Retina (tissue), 1 donor: ENCODE data around the gene HHAT.

Experiments used
- DNase-seq: peaks from one replicate; pipeline ENCODE4 v3.0.0-alpha.2; 2016

Gene HHAT

GRCh38 chr1:210328746-210329503 is at the start of gene HHAT:
TSS of gene HHAT (plus strand) at chr1:210328902. CDS start at chr1:210348976, 20,074 bp downstream.
- DNase-seq, result peak; percentile 93

DNA sequence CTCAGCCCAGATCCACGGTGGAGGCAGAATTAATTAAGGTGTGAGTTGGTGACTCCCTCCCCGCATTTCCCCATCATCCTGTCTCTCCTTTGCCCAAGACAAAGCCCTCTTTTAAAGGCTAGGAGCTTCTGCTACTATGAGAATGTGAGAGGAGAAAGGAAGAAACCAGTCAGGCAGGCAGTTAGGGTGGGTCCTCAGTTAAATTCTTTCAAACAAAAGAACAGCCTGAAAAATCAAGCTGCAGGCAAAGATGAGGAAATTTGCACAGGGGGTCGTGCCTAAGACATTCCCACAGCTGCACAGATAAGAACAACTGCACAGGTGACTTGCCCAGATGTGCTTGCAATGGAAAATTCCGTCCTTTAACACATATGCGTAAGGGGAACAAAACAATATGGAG is 48.5 kb upstream of the HHAT start:
- no peak for DNase-seq

- DNase-seq, result no peak
These were observed 40.6 kb upstream of the HHAT start for GRCh38 chr1:210288116-210288515.

- DNase-seq, result no peak
These were observed 39.5 kb upstream of the HHAT start for GRCh38 chr1:210289248-210289647.

DNA sequence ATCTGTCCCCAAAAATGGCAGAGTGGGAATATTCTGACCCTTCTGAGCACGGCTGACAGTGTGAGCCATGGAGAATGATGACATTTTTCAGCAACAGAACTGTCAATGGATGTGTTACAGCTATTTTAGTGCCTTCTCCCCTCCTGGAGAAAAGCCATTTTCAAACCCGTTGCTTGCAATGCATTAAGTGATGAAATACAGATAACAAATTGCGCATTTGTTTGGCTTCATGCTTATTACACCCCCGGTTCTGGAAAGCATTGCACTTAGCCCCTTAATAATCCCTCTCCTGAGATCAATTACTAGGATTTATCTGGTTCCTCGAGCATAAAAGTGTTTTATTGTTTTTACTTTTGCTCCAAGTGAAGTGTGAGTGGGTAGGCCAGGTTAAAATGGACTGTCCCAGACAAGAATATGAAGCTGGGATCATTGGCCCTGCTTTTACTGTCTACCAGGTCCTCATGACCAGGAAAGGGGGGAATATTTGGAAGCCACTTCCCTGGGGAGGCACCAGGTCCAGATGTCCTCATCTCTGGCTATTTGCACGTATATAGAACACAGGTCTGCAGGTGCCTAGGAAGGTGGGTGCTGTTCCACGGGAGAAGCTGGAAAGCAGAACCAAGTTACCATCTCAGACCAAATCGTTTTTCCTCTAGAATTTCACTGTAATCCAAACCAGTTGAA is 37.5 kb upstream of the HHAT start:
- DNase-seq, result no peak

DNA sequence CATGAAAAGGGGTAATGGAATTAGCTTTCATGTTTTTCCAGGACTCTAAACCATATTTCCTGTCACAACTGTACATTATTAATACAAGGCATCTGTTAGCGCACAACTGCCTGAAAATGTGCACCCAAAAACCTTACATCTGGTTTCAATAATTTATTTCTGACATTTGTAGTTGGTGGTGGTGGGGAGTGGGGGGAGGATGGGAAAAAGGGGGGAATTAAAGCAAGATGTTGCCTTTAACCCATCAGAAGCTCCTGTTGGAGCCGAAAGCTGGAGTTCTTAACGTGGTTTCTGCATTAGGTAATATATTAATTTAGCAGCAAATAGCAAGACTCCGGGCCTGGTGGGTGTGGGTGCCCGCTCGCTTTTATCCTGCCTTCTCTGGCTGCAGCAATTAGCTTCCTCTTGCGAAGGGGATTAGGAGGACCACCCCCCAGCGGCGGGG is 36.9 kb upstream of the HHAT start:
- no peak for DNase-seq

GRCh38 chr1:210292231-210292871 is 36.4 kb upstream of the HHAT start:
- DNase-seq, result peak; percentile 75

DNA sequence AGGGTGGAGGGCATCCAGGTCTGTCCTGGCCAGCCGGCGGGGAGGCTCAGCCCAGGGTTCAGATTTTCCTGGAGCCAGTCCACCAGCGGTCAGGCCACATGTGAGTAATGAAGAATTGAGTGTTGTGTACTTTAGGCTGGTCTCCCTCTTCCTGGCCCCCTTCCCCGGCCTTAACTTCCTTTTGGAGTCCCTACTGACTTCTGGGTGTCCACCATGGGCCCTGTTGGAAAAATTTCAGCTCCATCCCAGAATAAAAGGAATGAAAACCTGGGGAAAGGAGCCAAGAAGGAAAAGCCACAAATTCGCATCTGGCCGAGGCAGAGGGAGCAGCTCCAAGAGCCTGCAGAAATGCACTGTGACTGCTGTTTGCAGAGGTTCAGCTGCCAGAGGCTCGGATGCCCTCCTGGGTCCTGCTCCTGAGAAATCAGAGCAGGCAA is 35.5 kb upstream of the HHAT start:
- peak; percentile 19 for DNase-seq

DNA sequence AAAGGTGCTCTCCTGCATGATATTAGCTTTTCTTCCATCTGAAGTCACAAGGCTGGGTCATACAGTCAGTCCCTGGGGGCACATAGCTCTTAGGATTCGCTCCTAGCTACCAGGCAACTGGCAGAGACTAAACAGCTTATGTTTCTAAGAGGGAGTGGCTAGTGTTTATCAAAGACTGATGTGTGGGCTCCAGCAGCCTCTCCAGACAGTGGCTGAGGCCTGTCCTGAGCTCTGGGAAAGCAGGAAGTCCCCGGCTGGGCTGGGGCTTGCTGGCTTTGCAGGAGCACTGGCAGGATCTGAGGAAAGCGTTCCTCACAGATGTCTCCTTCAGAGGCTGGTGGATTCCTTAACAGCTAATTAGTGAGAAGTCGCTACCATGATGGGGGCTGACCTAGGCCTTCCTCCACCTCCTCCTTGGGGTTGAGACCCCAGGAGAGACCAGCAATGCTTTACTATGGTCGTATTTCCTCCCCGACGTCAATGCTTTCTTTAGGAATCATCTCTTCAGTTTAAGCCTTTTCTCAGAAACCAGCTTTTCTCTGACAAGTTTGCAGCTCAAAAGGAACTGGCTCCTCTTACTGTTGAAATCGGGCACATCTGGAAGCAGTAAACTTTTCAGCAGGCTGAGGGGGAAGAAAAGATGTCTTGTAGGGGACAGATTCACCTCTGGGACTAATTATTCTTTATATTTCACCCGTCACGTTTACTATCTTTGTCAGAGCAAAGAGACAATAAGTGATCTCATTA is 33.5 kb upstream of the HHAT start:
- peak; percentile 60 for DNase-seq

DNA sequence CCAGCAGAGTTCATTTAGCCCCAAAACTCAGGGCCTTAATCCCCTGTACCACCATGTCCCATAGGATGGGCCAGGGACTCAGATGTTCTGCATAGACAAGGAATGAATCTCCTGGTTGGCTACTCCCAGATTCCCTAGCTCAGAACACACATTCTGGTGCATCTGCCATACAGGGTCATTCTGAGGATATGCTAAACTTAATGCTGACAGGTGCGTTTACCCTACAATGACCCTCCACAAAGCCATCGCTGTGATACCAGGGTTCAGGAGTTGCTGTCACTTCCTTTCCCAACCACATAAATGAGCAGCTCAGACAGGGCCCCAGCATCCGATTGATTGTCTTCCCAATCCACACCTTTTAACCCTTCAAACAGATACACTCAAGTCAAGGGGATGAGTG is 32.0 kb upstream of the HHAT start:
- no peak for DNase-seq

DNA sequence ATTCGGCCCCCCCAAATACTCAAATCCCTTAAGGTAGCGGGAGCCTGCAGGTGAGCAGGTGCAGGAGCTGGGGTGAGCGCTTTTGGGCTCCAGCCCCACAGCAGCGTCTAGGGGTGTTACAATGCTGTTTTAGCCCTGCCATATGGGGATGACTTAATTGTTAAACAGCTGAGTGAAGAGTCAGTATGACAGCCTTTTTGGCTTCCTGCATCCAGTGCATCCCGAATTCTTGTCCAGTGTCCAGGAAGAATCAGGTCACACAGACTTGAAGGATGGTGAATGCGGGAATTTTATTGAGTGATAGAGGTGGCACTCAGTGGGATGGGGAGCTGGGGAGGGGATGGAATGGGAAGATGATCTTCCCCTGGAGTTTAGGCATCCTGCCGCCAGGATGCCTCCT is 30.4 kb upstream of the HHAT start:
- no peak for DNase-seq

DNA sequence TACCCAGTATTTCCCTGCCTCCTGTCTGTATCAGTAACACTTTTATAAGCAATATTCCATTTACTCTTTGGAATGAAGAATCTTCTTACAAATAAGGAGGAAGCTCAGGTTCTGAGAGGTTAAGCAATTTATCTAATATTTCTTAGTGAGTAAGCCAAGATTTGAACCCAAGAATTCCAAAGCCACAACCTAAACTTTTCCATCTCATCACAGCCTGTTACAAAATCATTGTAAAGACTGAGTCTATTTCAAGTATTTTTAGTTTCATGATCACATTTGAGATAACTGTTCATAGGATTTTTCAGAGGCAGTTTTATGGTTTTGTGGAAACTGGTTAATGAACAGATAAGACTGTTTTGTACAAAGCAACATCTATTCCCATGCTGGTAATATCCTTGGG is 29.8 kb upstream of the HHAT start:
- no peak for DNase-seq

DNA sequence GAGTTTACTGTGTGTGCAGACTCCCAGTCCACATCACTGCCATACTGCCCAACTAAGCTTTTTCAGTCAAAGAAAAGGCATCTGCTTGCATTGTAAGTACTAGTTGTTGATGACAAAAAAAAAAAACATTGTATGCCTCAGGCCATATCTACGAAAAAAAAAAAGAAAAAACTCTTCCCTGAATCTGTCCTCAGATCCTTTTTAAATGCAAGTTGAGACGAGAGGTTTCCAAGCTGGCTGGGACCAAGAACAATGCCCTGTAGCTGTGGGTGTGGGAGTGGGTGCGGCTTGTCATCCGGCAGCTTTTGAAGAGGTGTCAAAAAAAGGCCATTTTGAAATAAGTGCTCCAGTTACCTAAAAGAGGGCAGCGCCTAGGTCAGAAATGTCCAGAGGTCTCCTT is 29.2 kb upstream of the HHAT start:
- DNase-seq, result no peak

DNA sequence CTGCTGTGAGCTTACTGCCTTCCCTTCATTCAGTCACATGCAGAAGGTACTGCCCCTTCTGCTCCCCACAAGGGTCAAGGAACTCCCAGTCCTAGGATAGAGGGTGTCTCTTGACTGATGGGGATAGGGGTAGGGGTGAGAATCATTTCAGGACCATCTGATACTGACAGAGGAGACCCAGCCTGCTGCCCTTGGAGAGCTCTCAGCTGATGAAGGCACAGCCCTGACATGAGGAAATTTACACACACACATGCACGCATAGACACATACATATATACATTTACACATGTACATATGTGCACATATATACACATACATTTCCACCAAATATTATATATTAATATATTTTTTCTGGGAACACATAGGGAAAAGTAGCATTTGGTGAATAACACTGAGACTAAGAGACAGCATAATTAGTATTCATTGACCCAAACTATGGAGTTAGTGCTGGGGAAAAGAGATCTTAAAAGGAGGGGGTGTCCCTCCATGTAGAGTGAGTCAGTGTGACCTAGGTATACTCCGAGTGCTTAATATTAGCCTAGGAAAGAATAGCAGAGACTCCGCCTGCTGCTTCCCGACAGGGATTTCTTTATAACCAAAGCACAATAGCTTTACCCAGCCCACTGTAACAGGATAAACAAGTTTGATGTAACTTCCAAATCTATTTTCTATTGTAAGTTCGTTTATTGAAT is 27.6 kb upstream of the HHAT start:
- no peak for DNase-seq

DNA sequence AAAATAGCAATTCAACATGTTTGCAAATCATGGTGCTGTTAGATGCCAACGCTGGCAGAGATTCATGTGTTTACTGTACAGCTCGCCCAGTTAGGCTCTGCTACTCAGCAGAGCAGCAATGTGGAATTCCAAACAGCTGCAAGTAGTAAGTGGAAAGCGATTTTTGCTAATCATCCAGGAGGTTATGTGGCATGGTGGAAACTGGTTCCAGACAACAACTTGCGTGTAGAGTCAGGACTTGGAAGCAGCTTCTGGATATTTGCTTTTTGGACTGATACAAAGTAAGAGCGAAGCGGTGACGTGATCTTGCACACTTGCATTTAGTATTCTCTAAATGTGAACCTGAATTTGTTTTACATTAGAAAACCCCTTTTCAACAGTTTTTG is 27.1 kb upstream of the HHAT start:
- no peak for DNase-seq

DNA sequence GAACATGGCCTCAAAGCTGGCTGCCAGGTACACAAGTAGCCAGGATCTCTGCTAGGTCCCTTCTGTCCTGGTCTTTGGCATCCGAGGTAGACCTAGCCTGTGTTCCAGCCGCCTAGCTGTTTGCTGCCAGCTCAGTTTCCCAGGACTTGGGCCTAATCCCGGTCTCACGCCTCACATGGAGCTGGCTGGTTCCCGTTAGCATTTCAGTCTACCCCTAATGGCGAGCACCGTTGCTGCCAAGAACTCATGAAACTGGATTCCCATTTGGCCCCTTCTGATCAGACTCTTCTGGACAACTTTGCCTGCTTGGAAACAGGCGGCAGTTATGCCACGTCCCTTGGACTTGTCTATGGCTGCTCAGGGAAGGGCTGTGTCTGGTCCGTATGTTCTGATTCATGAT is 26.2 kb upstream of the HHAT start:
- no peak for DNase-seq

DNA sequence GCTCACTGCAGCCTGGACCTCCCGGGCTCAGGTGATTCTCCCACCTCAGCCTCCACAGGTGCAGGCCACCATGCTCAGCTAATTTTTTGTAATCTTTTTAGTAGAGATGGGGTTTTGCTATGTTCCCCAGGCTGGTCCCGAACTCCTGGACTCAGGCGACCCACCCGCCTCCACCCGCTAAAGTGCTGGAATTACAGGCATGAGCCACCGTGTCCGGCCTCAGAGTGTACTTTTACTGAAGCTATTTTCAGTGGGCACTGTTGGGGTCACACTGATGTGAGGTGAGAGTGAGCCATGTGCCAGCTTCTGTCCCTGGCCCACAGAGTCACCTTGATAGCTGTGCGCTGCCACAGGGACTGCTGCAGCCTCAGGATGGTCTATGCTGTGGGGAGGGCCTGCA is 25.3 kb upstream of the HHAT start:
- DNase-seq, result no peak

GRCh38 chr1:210310562-210311153 is 18.0 kb upstream of the HHAT start:
- no peak for DNase-seq

- no peak for DNase-seq
These were observed 16.8 kb upstream of the HHAT start for GRCh38 chr1:210311726-210312493.

DNA sequence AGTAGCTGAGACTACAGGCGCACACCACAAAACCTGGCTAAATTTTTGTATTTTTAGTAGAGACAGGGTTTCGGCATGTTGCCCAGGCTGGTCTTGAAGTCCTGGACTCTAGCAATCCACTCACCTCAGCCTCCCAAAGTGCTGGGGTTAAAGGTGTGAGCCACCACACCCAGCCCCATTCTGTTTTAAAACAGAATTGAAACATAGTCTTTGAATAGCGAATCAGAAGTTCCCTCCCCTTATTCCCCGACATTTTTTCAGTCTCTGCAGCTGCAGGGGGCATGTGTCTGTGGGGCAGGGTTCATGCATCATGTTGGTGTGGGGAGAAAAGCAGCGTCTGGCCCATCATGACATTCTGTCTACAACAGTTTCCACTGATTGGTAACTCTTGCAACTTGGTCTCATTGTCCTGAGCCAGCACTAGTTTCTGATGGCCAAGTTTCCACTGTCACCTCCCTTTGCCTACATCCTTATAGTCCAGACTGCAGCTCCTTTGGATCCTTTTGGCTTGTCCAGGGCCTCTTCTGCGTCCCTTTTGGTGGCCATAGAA is 15.6 kb upstream of the HHAT start:
- DNase-seq, result no peak

DNA sequence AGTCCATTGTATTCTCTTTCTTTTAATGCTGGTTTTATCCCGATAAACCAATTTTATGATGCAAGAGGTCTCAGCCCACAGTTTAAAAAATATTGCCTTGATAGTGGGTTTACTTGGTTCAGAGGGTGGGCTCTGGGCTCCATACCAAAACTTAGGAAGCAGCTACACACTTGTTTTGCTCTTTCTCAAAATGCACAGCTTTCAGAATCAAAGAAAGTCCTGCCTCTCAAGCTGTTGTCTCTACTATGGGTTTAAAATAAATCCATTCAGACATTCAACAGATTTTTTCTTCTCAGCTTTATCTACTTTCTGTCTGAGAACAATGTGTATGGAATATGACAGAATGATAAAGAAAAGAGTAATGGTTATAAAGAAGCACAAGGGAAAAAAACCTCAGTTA is 14.8 kb upstream of the HHAT start:
- DNase-seq, result no peak
